Activated T-helper 17 cell treated with anti-CD3 and anti-CD28 coated beads, Interleukin-2, amount 50 U/mL, for 72 hours (primary cell): Measurements from ENCODE around the gene C8A. TPM values are rescaled to one million over a fixed set of nuclear protein-coding genes. Genes with fewer than 3 reads are reported as not detected.

Experiments used
- ATAC-seq: fragments of 150-1000 bp; cut with Tn5 transposase; replicated peaks from 2 replicates; pipeline ENCODE4 v1.10.0; 2021; ENCODE audit warnings: mild to moderate bottlenecking, moderate library complexity
- H3K27ac Mint-ChIP-seq: one replicate; pipeline ENCODE4 v1.8.0; 2022; ENCODE audit warnings: mixed read lengths
- H3K27me3 Mint-ChIP-seq: one replicate; pipeline ENCODE4 v1.8.0; 2022; ENCODE audit warnings: mixed read lengths
- H3K36me3 Mint-ChIP-seq: one replicate; pipeline ENCODE4 v1.8.0; 2022; ENCODE audit warnings: low read depth, mild to moderate bottlenecking, mixed read lengths
- H3K4me1 Mint-ChIP-seq: one replicate; pipeline ENCODE4 v1.8.0; 2022; ENCODE audit warnings: mixed read lengths
- H3K4me3 Mint-ChIP-seq: one replicate; pipeline ENCODE4 v1.8.0; 2022; ENCODE audit warnings: mild to moderate bottlenecking, mixed read lengths
- H3K9me3 Mint-ChIP-seq: one replicate; pipeline ENCODE4 v1.8.0; 2022; ENCODE audit warnings: mixed read lengths
- total RNA-seq, 2 donors: library from RNA; stranded (reverse); gene quantifications; one replicate each; pipeline ENCODE4 v1.2.3, GENCODE V29; 2022

C8A gene
- total RNA-seq, 2 donors from 2014 or later = not detected

GRCh38 chr1:56852476-56852875 is 2.1 kb upstream of the C8A start:
- H3K27ac Mint-ChIP-seq = no peak overlapping the region
- no peaks in the 10 kb centered on the region for H3K36me3 Mint-ChIP-seq
- peaks cover 23% of the 10 kb centered on the region for H3K27me3 Mint-ChIP-seq
- H3K4me3 Mint-ChIP-seq = no peak overlapping the region
- H3K4me1 Mint-ChIP-seq = no peaks in the 10 kb centered on the region
- ATAC-seq = no peak
- no peaks in the 10 kb centered on the region for H3K9me3 Mint-ChIP-seq

- peaks cover 21% of the 10 kb centered on the region for H3K27me3 Mint-ChIP-seq
- H3K9me3 Mint-ChIP-seq = no peaks in the 10 kb centered on the region
- no peaks in the 10 kb centered on the region for H3K4me1 Mint-ChIP-seq
- H3K36me3 Mint-ChIP-seq = no peaks in the 10 kb centered on the region
- no peak overlapping the region for H3K27ac Mint-ChIP-seq
- no peak overlapping the region for H3K4me3 Mint-ChIP-seq
- no peak for ATAC-seq
Observed at GRCh38 chr1:56855190-56855589, 593 bp downstream of the C8A start.

GRCh38 chr1:56856186-56856585 is 1.6 kb downstream of the C8A start:
- Mint-ChIP-seq H3K4me1 (no peaks in the 10 kb centered on the region), H3K4me3 (no peak overlapping the region), H3K27ac (no peak overlapping the region), H3K27me3 (peaks cover 22% of the 10 kb centered on the region), H3K36me3 (no peaks in the 10 kb centered on the region), H3K9me3 (no peaks in the 10 kb centered on the region)
- no peak for ATAC-seq

GRCh38 chr1:56859287-56859686 is 4.7 kb downstream of the C8A start:
- Mint-ChIP-seq H3K4me1 (no peaks in the 10 kb centered on the region), H3K27me3 (peaks cover 20% of the 10 kb centered on the region)

GRCh38 chr1:56863265-56863992 is 8.8 kb downstream of the C8A start:
- Mint-ChIP-seq H3K9me3 (peaks cover 6% of the 10 kb centered on the region), H3K36me3 (no peaks in the 10 kb centered on the region), H3K4me3 (no peak overlapping the region), H3K27me3 (peaks cover 14% of the 10 kb centered on the region), H3K4me1 (no peaks in the 10 kb centered on the region), H3K27ac (no peak overlapping the region)
- no peak for ATAC-seq

More at GRCh38 chr1:56859287-56859686, 4.7 kb downstream of the C8A start:
- H3K9me3 Mint-ChIP-seq = peaks cover 4% of the 10 kb centered on the region
- ATAC-seq = no peak
- H3K36me3 Mint-ChIP-seq = no peaks in the 10 kb centered on the region
- H3K4me3 Mint-ChIP-seq = no peak overlapping the region
- no peak overlapping the region for H3K27ac Mint-ChIP-seq

- no peak for ATAC-seq
- Mint-ChIP-seq H3K4me1 (no peaks in the 10 kb centered on the region), H3K27ac (no peak overlapping the region), H3K9me3 (peaks cover 6% of the 10 kb centered on the region), H3K27me3 (peaks cover 18% of the 10 kb centered on the region), H3K36me3 (no peaks in the 10 kb centered on the region), H3K4me3 (no peak overlapping the region)
Observed at GRCh38 chr1:56864430-56864829, 9.8 kb downstream of the C8A start.

- no peak overlapping the region for H3K4me3 Mint-ChIP-seq
- peaks cover 6% of the 10 kb centered on the region for H3K9me3 Mint-ChIP-seq
- H3K27me3 Mint-ChIP-seq = peaks cover 22% of the 10 kb centered on the region
- no peak for ATAC-seq
- H3K4me1 Mint-ChIP-seq = no peaks in the 10 kb centered on the region
- no peak overlapping the region for H3K27ac Mint-ChIP-seq
- no peaks in the 10 kb centered on the region for H3K36me3 Mint-ChIP-seq
Observed at GRCh38 chr1:56866656-56867055, 12.1 kb downstream of the C8A start.

- no peak overlapping the region for H3K27ac Mint-ChIP-seq
- H3K9me3 Mint-ChIP-seq = peaks cover 6% of the 10 kb centered on the region
- ATAC-seq = no peak
- H3K27me3 Mint-ChIP-seq = peaks cover 24% of the 10 kb centered on the region
- no peaks in the 10 kb centered on the region for H3K4me1 Mint-ChIP-seq
- H3K4me3 Mint-ChIP-seq = no peak overlapping the region
- H3K36me3 Mint-ChIP-seq = no peaks in the 10 kb centered on the region
Observed at GRCh38 chr1:56867491-56867890, 12.9 kb downstream of the C8A start.

GRCh38 chr1:56868761-56869160 is 14.2 kb downstream of the C8A start:
- no peaks in the 10 kb centered on the region for H3K36me3 Mint-ChIP-seq
- no peak overlapping the region for H3K27ac Mint-ChIP-seq
- no peaks in the 10 kb centered on the region for H3K4me1 Mint-ChIP-seq
- peaks cover 24% of the 10 kb centered on the region for H3K27me3 Mint-ChIP-seq
- peaks cover 6% of the 10 kb centered on the region for H3K9me3 Mint-ChIP-seq
- no peak for ATAC-seq
- no peak overlapping the region for H3K4me3 Mint-ChIP-seq

GRCh38 chr1:56872597-56872996 is 18.0 kb downstream of the C8A start:
- Mint-ChIP-seq H3K36me3 (no peaks in the 10 kb centered on the region), H3K27me3 (peaks cover 26% of the 10 kb centered on the region), H3K4me1 (no peaks in the 10 kb centered on the region), H3K9me3 (no peaks in the 10 kb centered on the region), H3K27ac (no peak overlapping the region), H3K4me3 (no peak overlapping the region)
- no peak for ATAC-seq

- Mint-ChIP-seq H3K4me3 (no peak overlapping the region), H3K9me3 (no peaks in the 10 kb centered on the region), H3K36me3 (no peaks in the 10 kb centered on the region), H3K27me3 (peaks cover 26% of the 10 kb centered on the region), H3K4me1 (no peaks in the 10 kb centered on the region), H3K27ac (no peak overlapping the region)
- ATAC-seq = no peak
Observed at GRCh38 chr1:56873213-56873612, 18.6 kb downstream of the C8A start.

GRCh38 chr1:56874689-56875088 is 20.1 kb downstream of the C8A start:
- H3K36me3 Mint-ChIP-seq = no peaks in the 10 kb centered on the region
- no peaks in the 10 kb centered on the region for H3K9me3 Mint-ChIP-seq
- peaks cover 24% of the 10 kb centered on the region for H3K27me3 Mint-ChIP-seq
- H3K4me1 Mint-ChIP-seq = no peaks in the 10 kb centered on the region
- no peak for ATAC-seq
- H3K27ac Mint-ChIP-seq = no peak overlapping the region
- H3K4me3 Mint-ChIP-seq = no peak overlapping the region

GRCh38 chr1:56877973-56878372 is 23.4 kb downstream of the C8A start:
- H3K36me3 Mint-ChIP-seq = no peaks in the 10 kb centered on the region

GRCh38 chr1:56880774-56881173 is 26.2 kb downstream of the C8A start:
- Mint-ChIP-seq H3K27ac (no peak overlapping the region), H3K4me1 (no peaks in the 10 kb centered on the region), H3K4me3 (no peak overlapping the region), H3K36me3 (no peaks in the 10 kb centered on the region), H3K9me3 (no peaks in the 10 kb centered on the region), H3K27me3 (peaks cover 8% of the 10 kb centered on the region)
- ATAC-seq = no peak

More at GRCh38 chr1:56877973-56878372, 23.4 kb downstream of the C8A start:
- Mint-ChIP-seq H3K4me1 (no peaks in the 10 kb centered on the region), H3K4me3 (no peak overlapping the region), H3K27ac (no peak overlapping the region), H3K27me3 (peaks cover 14% of the 10 kb centered on the region), H3K9me3 (no peaks in the 10 kb centered on the region)
- no peak for ATAC-seq

- Mint-ChIP-seq H3K27ac (no peak overlapping the region), H3K9me3 (no peaks in the 10 kb centered on the region), H3K4me1 (no peaks in the 10 kb centered on the region), H3K36me3 (no peaks in the 10 kb centered on the region), H3K27me3 (peaks cover 8% of the 10 kb centered on the region), H3K4me3 (no peak overlapping the region)
- ATAC-seq = no peak
Observed at GRCh38 chr1:56881417-56881816, 26.8 kb downstream of the C8A start.

- ATAC-seq = no peak
- H3K4me3 Mint-ChIP-seq = no peak overlapping the region
- H3K27me3 Mint-ChIP-seq = no peaks in the 10 kb centered on the region
- H3K9me3 Mint-ChIP-seq = no peaks in the 10 kb centered on the region
- no peaks in the 10 kb centered on the region for H3K36me3 Mint-ChIP-seq
- H3K27ac Mint-ChIP-seq = no peak overlapping the region
- no peaks in the 10 kb centered on the region for H3K4me1 Mint-ChIP-seq
Observed at GRCh38 chr1:56890229-56890628, 35.6 kb downstream of the C8A start.
